Spleen (tissue), 7 donors: ENCODE data around the gene PTPN18.

ENCODE experiments used
- POLR2A ChIP-seq, 3 donors: fragments of 450-650 bp; IDR thresholded peaks; one replicate each; pipeline ENCODE4 v1.5.1; 2017; ENCODE audit warnings: antibody characterized with exemption in 3 of 3, mild to moderate bottlenecking in 1 of 3
- POLR2AphosphoS5 ChIP-seq, 3 donors: sonication (generic); formaldehyde crosslinking; IDR thresholded peaks; one replicate each; pipeline ENCODE4 v1.5.1; 2017; ENCODE audit warnings: antibody characterized with exemption in 3 of 3
- TF ChIP-seq, protein P1 (sequence below), 11 experiments: fragments of 200-600 bp in 7 of 11; fragments of 450-650 bp in 4 of 11; sonication (generic) in 4 of 11; IDR thresholded peaks in 8 of 11; conservative IDR thresholded peaks in 3 of 11; 1 replicate in 7 of 11; 2 replicates in 4 of 11; pipeline versions ENCODE4 v1.4.0 to v1.8.0; 2016 to 2021; ENCODE audit warnings: antibody characterized with exemption in 11 of 11, inconsistent platforms in 4 of 11, mild to moderate bottlenecking in 1 of 11
- donor health status: DM: no; HTN: no; CAD: no; lungs with moderate emphysema.
- donor health status: DM: no; HTN: no; CAD: no.
- donor health status: DM: no; HTN: no; CAD: no.

DNA sequence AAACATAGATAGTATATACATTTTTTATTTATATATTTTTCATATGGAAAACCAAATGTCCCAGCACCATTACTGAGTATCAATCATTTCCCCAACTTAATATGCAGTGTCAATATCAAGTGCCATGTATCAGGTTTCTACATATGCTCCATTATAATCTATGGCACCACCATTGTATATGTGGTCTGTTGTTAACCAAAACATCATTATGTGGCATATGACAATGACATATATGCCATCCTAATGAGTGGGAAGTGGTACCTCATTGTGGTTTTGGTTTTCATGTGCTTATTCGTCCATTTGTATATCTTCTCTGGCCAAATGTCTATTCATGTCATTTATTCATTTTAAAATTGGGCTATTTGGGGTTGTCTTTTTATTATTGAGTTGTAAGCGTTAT is 9.2 kb downstream of the PTPN18 start:
- TF ChIP-seq, protein P1, sequence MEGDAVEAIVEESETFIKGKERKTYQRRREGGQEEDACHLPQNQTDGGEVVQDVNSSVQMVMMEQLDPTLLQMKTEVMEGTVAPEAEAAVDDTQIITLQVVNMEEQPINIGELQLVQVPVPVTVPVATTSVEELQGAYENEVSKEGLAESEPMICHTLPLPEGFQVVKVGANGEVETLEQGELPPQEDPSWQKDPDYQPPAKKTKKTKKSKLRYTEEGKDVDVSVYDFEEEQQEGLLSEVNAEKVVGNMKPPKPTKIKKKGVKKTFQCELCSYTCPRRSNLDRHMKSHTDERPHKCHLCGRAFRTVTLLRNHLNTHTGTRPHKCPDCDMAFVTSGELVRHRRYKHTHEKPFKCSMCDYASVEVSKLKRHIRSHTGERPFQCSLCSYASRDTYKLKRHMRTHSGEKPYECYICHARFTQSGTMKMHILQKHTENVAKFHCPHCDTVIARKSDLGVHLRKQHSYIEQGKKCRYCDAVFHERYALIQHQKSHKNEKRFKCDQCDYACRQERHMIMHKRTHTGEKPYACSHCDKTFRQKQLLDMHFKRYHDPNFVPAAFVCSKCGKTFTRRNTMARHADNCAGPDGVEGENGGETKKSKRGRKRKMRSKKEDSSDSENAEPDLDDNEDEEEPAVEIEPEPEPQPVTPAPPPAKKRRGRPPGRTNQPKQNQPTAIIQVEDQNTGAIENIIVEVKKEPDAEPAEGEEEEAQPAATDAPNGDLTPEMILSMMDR (IDR thresholded peaks at IDR 0.05 in 8 of 11, conservative IDR thresholded peaks at IDR 0.05 in 3 of 11): no peak
- no peak for TF ChIP-seq POLR2AphosphoS5 (IDR thresholded peaks at IDR 0.05)
- TF ChIP-seq POLR2A (IDR thresholded peaks at IDR 0.05): no peak
